Mesenchymal stem cell (in vitro differentiated cells and primary cell): ENCODE results near the gene CTCFL.

Experiments
- DNase-seq: peaks from one replicate; pipeline ENCODE4 v3.0.0-alpha.2; 2013
- H2AFZ ChIP-seq: one replicate; pipeline ENCODE4 v1.6.1; 2013; ENCODE audit warnings: low read depth, mild to moderate bottlenecking, control low read depth, inconsistent platforms, low read length, moderate library complexity
- H2AK5ac ChIP-seq: 2 replicates; pipeline ENCODE4 v1.6.1; 2013; ENCODE audit warnings: low read length, moderate library complexity, mild to moderate bottlenecking, inconsistent platforms; ENCODE audit not compliant: severe bottlenecking
- H2BK120ac ChIP-seq: one replicate; pipeline ENCODE4 v1.6.1; 2013; ENCODE audit warnings: low read depth, mild to moderate bottlenecking, inconsistent platforms, low read length, moderate library complexity
- H2BK12ac ChIP-seq, 2 experiments: one replicate each; pipeline ENCODE4 v1.6.1; 2013; ENCODE audit warnings: inconsistent platforms in 2 of 2, low read length in 2 of 2, mild to moderate bottlenecking in 2 of 2, moderate library complexity in 2 of 2, control low read depth in 1 of 2
- H2BK15ac ChIP-seq: one replicate; pipeline ENCODE4 v1.6.1; 2013; ENCODE audit warnings: mild to moderate bottlenecking, low read depth, inconsistent platforms; ENCODE audit not compliant: poor library complexity, severe bottlenecking
- H2BK5ac ChIP-seq: 2 replicates; pipeline ENCODE4 v1.6.1; 2013; ENCODE audit warnings: low read depth, mild to moderate bottlenecking, low read length, control low read depth, inconsistent platforms; ENCODE audit not compliant: poor library complexity, severe bottlenecking
- H3K14ac ChIP-seq, 2 experiments: one replicate each; pipeline ENCODE4 v1.6.1; 2013; ENCODE audit warnings: inconsistent platforms in 2 of 2, low read length in 2 of 2, control low read depth in 1 of 2, mild to moderate bottlenecking in 1 of 2, moderate library complexity in 1 of 2
- H3K18ac ChIP-seq, 2 experiments: one replicate each; pipeline ENCODE4 v1.6.1; 2013; ENCODE audit warnings: inconsistent platforms in 2 of 2, low read length in 2 of 2, control low read depth in 1 of 2, low read depth in 1 of 2, mild to moderate bottlenecking in 1 of 2
- H3K23ac ChIP-seq, 2 experiments: one replicate each; pipeline ENCODE4 v1.6.1; 2013; ENCODE audit warnings: inconsistent platforms in 2 of 2, low read length in 2 of 2, mild to moderate bottlenecking in 2 of 2, moderate library complexity in 2 of 2, control low read depth in 1 of 2
- H3K27ac ChIP-seq: 2 replicates; pipeline ENCODE4 v1.5.1; 2013; ENCODE audit warnings: mild to moderate bottlenecking, moderate library complexity, low read length, control low read depth, inconsistent platforms; ENCODE audit not compliant: poor library complexity, severe bottlenecking
- H3K27me3 ChIP-seq, 2 experiments: 2 replicates each; pipeline versions ENCODE4 v1.6.1 to v1.7.0; 2013; ENCODE audit warnings: low read length in 2 of 2, mild to moderate bottlenecking in 2 of 2, moderate library complexity in 2 of 2, control low read depth in 1 of 2, inconsistent platforms in 1 of 2; ENCODE audit not compliant: control insufficient read depth in 1 of 2, insufficient read depth in 1 of 2
- H3K36me3 ChIP-seq, 2 experiments: 2 replicates each; pipeline versions ENCODE4 v1.6.1 to v1.7.0; 2013; ENCODE audit warnings: low read length in 2 of 2, control low read depth in 1 of 2, inconsistent platforms in 1 of 2, low read depth in 1 of 2, mild to moderate bottlenecking in 1 of 2; ENCODE audit not compliant: insufficient read depth in 2 of 2, control insufficient read depth in 1 of 2
- H3K4ac ChIP-seq, 2 experiments: one replicate each; pipeline ENCODE4 v1.6.1; 2013; ENCODE audit warnings: inconsistent platforms in 2 of 2, low read length in 2 of 2, mild to moderate bottlenecking in 2 of 2, moderate library complexity in 2 of 2, control low read depth in 1 of 2, low read depth in 1 of 2
- H3K4me1 ChIP-seq: 2 replicates; pipeline ENCODE4 v1.6.1; 2013; ENCODE audit warnings: low read depth, low read length, control low read depth; ENCODE audit not compliant: control insufficient read depth, insufficient read depth
- H3K4me2 ChIP-seq: 2 replicates; pipeline ENCODE4 v1.6.1; 2013; ENCODE audit warnings: low read length, mild to moderate bottlenecking, inconsistent platforms; ENCODE audit not compliant: poor library complexity, severe bottlenecking
- H3K4me3 ChIP-seq, 2 experiments: 2 replicates each; pipeline versions ENCODE4 v1.5.1 to v1.7.0; 2013; ENCODE audit warnings: low read length in 2 of 2, mild to moderate bottlenecking in 2 of 2, control low read depth in 1 of 2, low read depth in 1 of 2; ENCODE audit not compliant: insufficient read depth in 1 of 2
- H3K79me1 ChIP-seq: replicated peaks from 2 replicates; pipeline ENCODE4 v1.6.1; 2013; ENCODE audit warnings: mild to moderate bottlenecking, control low read depth, low read length, inconsistent platforms; ENCODE audit not compliant: poor library complexity, severe bottlenecking
- H3K9ac ChIP-seq: 2 replicates; pipeline ENCODE4 v1.7.0; 2013; ENCODE audit warnings: mild to moderate bottlenecking, low read length, moderate library complexity
- H3K9me3 ChIP-seq: 2 replicates; pipeline ENCODE4 v1.7.0; 2013; ENCODE audit warnings: mild to moderate bottlenecking, low read length; ENCODE audit not compliant: control insufficient read depth
- H4K8ac ChIP-seq: one replicate; pipeline ENCODE4 v1.6.1; 2013; ENCODE audit warnings: inconsistent platforms, mild to moderate bottlenecking, low read length, moderate library complexity
- H4K91ac ChIP-seq: one replicate; pipeline ENCODE4 v1.6.1; 2013; ENCODE audit warnings: mild to moderate bottlenecking, low read length, inconsistent platforms
- WGBS: methylation state at CpG from one replicate; pipeline ENCODE4 v1.1.7; 2013; ENCODE audit warnings: mixed read lengths; 5-methylcytosine and 5-hydroxymethylcytosine counted together

The CTCFL gene

GRCh38 chr20:57540890-57541580 is 16.1 kb upstream of the CTCFL start:
- no peak overlapping the region for H3K4me3 ChIP-seq
- H3K27me3 ChIP-seq: peaks cover 42 to 80% of the 10 kb centered on the region in 2 experiments
- no peaks in the 10 kb centered on the region for H3K4me1 ChIP-seq

GRCh38 chr20:57539889-57540288 is 14.9 kb upstream of the CTCFL start:
- H3K23ac ChIP-seq: no peak overlapping the region
- no peaks in the 10 kb centered on the region for H3K79me1 ChIP-seq
- no peak overlapping the region for H2AK5ac ChIP-seq
- H2BK15ac ChIP-seq: no peak overlapping the region
- H3K27me3 ChIP-seq: peaks cover 39 to 79% of the 10 kb centered on the region in 2 experiments
- no peak overlapping the region for H3K4me2 ChIP-seq
- DNase-seq: no peak
- no peak overlapping the region for H3K18ac ChIP-seq
- H3K4ac ChIP-seq: no peak overlapping the region
- H2BK12ac ChIP-seq: no peak overlapping the region
- peaks cover 13% of the 10 kb centered on the region for H3K9me3 ChIP-seq
- no peak overlapping the region for H2BK5ac ChIP-seq
- no peak overlapping the region for H4K91ac ChIP-seq
- 82% methylated on average over 12 of the region's 12 CpGs for WGBS
- no peak overlapping the region for H2AFZ ChIP-seq
- no peak overlapping the region for H2BK120ac ChIP-seq
- H3K36me3 ChIP-seq: no peaks in the 10 kb centered on the region
- H3K14ac ChIP-seq: no peak overlapping the region
- H3K9ac ChIP-seq: no peak overlapping the region
- H3K4me3 ChIP-seq: no peak overlapping the region
- H3K27ac ChIP-seq: no peak overlapping the region
- H3K4me1 ChIP-seq: no peaks in the 10 kb centered on the region
- H4K8ac ChIP-seq: no peak overlapping the region

More at GRCh38 chr20:57540890-57541580, 16.1 kb upstream of the CTCFL start:
- WGBS: 80% methylated on average over 17 of the region's 17 CpGs
- H4K91ac ChIP-seq: no peak overlapping the region
- no peak overlapping the region for H2AFZ ChIP-seq
- no peak overlapping the region for H2BK15ac ChIP-seq
- no peak for DNase-seq
- no peak overlapping the region for H3K14ac ChIP-seq
- H3K36me3 ChIP-seq: no peaks in the 10 kb centered on the region
- H2BK120ac ChIP-seq: no peak overlapping the region
- H3K18ac ChIP-seq: no peak overlapping the region
- H3K9ac ChIP-seq: no peak overlapping the region
- no peak overlapping the region for H2AK5ac ChIP-seq
- no peak overlapping the region for H3K23ac ChIP-seq
- no peak overlapping the region for H2BK12ac ChIP-seq
- peaks cover 11% of the 10 kb centered on the region for H3K9me3 ChIP-seq
- H2BK5ac ChIP-seq: no peak overlapping the region
- no peak overlapping the region for H3K4ac ChIP-seq
- no peak overlapping the region for H4K8ac ChIP-seq
- no peak overlapping the region for H3K27ac ChIP-seq
- no peak overlapping the region for H3K4me2 ChIP-seq
- no peaks in the 10 kb centered on the region for H3K79me1 ChIP-seq

GRCh38 chr20:57537822-57538221 is 12.9 kb upstream of the CTCFL start:
- Histone ChIP-seq H4K91ac (no peak overlapping the region), H3K4ac (no peak overlapping the region)

GRCh38 chr20:57536771-57537724 is 12.1 kb upstream of the CTCFL start:
- WGBS: 52% methylated on average over 4 of the region's 4 CpGs
- H3K36me3 ChIP-seq: no peaks in the 10 kb centered on the region
- H2AK5ac ChIP-seq: no peak overlapping the region
- no peak for DNase-seq
- H3K4me1 ChIP-seq: no peaks in the 10 kb centered on the region
- H3K14ac ChIP-seq: no peak overlapping the region
- H2AFZ ChIP-seq: no peak overlapping the region
- H4K91ac ChIP-seq: no peak overlapping the region
- H3K79me1 ChIP-seq: no peaks in the 10 kb centered on the region
- H3K9ac ChIP-seq: no peak overlapping the region
- no peak overlapping the region for H3K18ac ChIP-seq
- H2BK12ac ChIP-seq: no peak overlapping the region
- H3K27me3 ChIP-seq: peaks cover 33 to 74% of the 10 kb centered on the region in 2 experiments
- no peak overlapping the region for H2BK5ac ChIP-seq
- H3K4ac ChIP-seq: no peak overlapping the region
- no peak overlapping the region for H4K8ac ChIP-seq
- no peak overlapping the region for H2BK15ac ChIP-seq
- H3K4me3 ChIP-seq: no peak overlapping the region
- H2BK120ac ChIP-seq: no peak overlapping the region
- H3K27ac ChIP-seq: no peak overlapping the region
- H3K4me2 ChIP-seq: no peak overlapping the region
- H3K9me3 ChIP-seq: peaks cover 13% of the 10 kb centered on the region
- H3K23ac ChIP-seq: no peak overlapping the region

More at GRCh38 chr20:57537822-57538221, 12.9 kb upstream of the CTCFL start:
- DNase-seq: no peak
- H4K8ac ChIP-seq: no peak overlapping the region
- no peak overlapping the region for H3K23ac ChIP-seq
- H3K14ac ChIP-seq: no peak overlapping the region
- no peaks in the 10 kb centered on the region for H3K4me1 ChIP-seq
- no peaks in the 10 kb centered on the region for H3K79me1 ChIP-seq
- H2BK12ac ChIP-seq: no peak overlapping the region
- no peak overlapping the region for H3K9ac ChIP-seq
- H2AFZ ChIP-seq: no peak overlapping the region
- 100% methylated on average over 1 of the region's 2 CpGs for WGBS
- H2BK5ac ChIP-seq: no peak overlapping the region
- no peak overlapping the region for H2BK120ac ChIP-seq
- H3K4me2 ChIP-seq: no peak overlapping the region
- H3K27ac ChIP-seq: no peak overlapping the region
- no peaks in the 10 kb centered on the region for H3K36me3 ChIP-seq
- H3K4me3 ChIP-seq: no peak overlapping the region
- peaks cover 36 to 75% of the 10 kb centered on the region in 2 experiments for H3K27me3 ChIP-seq
- no peak overlapping the region for H2BK15ac ChIP-seq
- peaks cover 13% of the 10 kb centered on the region for H3K9me3 ChIP-seq
- no peak overlapping the region for H2AK5ac ChIP-seq
- H3K18ac ChIP-seq: no peak overlapping the region
